Measurements from ENCODE around the gene KCNIP4. TPM values are rescaled to one million over a fixed set of nuclear protein-coding genes. Genes with fewer than 3 reads are reported as not detected.

The KCNIP4 gene
- polyA plus RNA-seq, 1 donor (not counting 4 experiments of a cell fraction or from before 2014, with no cell fraction given), result 0.07 TPM

DNA sequence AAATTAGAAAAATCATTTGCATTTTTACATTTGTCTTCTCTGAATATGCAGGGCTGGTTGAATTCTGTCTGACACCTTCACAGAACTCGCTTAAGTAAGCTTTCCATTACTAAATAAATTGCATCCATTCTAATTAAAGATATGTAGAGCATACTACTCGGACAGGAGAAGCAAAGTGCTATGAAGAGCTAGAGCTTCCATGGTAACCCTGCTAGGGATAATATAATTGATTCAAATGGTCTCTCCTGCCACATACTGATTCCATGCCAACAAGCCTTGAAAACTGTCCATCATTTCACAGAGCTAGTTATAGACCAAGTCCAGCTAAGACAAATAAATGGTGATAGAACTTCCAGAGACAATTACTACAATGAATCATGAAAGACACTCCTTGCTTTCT, 571.5 kb downstream of the KCNIP4 start:
- H3K9me3 ChIP-seq (ENCODE audit: control insufficient read depth, low read depth, low read length), result no peaks in the 10 kb centered on the region
- H3K4me1 ChIP-seq (ENCODE audit: control insufficient read depth, extremely low read depth, insufficient read depth, low read length), result no peaks in the 10 kb centered on the region
- no peak for FAIRE-seq
- H3K4me3 ChIP-seq (ENCODE audit: control insufficient read depth in 2 of 3, extremely low read depth in 1 of 3, insufficient read depth in 2 of 3, low read depth in 1 of 3, low read length in 3 of 3), result no peak overlapping the region
- dilution Hi-C loops (cut with MboI; ENCODE audit: extremely low pct_ligation_motif_present, low sequenced_read_pairs), result no loop called here
- TF ChIP-seq, protein P1, sequence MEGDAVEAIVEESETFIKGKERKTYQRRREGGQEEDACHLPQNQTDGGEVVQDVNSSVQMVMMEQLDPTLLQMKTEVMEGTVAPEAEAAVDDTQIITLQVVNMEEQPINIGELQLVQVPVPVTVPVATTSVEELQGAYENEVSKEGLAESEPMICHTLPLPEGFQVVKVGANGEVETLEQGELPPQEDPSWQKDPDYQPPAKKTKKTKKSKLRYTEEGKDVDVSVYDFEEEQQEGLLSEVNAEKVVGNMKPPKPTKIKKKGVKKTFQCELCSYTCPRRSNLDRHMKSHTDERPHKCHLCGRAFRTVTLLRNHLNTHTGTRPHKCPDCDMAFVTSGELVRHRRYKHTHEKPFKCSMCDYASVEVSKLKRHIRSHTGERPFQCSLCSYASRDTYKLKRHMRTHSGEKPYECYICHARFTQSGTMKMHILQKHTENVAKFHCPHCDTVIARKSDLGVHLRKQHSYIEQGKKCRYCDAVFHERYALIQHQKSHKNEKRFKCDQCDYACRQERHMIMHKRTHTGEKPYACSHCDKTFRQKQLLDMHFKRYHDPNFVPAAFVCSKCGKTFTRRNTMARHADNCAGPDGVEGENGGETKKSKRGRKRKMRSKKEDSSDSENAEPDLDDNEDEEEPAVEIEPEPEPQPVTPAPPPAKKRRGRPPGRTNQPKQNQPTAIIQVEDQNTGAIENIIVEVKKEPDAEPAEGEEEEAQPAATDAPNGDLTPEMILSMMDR (optimal IDR thresholded peaks at IDR 0.05 in 1 of 3, IDR thresholded peaks at IDR 0.05 in 1 of 3, conservative IDR thresholded peaks at IDR 0.05 in 1 of 3; ENCODE audit: extremely low read depth in 1 of 3, insufficient read depth in 2 of 3, low read length in 3 of 3), result no peak
- TF ChIP-seq EZH2 (IDR thresholded peaks at IDR 0.05; ENCODE audit: low read length), result no peak
- no peak overlapping the region for H2AFZ ChIP-seq (ENCODE audit: control insufficient read depth, low read length)
- no peak overlapping the region for H3K27ac ChIP-seq (ENCODE audit: control insufficient read depth, insufficient read depth, low read length)
- H3K36me3 ChIP-seq (ENCODE audit: control insufficient read depth in 2 of 2, extremely low read depth in 1 of 2, insufficient read depth in 2 of 2, low read length in 2 of 2), result no peaks in the 10 kb centered on the region
- no peak overlapping the region for H3K4me2 ChIP-seq (ENCODE audit: control insufficient read depth, extremely low read depth, insufficient read depth, low read depth, low read length)
- no peaks in the 10 kb centered on the region for H3K9me1 ChIP-seq (ENCODE audit: control insufficient read depth, extremely low read depth, insufficient read depth, low read length)
- no peak overlapping the region for H3K9ac ChIP-seq (ENCODE audit: control insufficient read depth, extremely low read depth, insufficient read depth, low read length)
- no peak for DNase-seq (ENCODE audit: low read depth, low spot score)
- no peaks in the 10 kb centered on the region for H3K79me2 ChIP-seq (ENCODE audit: control insufficient read depth, insufficient read depth, low read length)
- H4K20me1 ChIP-seq (ENCODE audit: control insufficient read depth, extremely low read depth, insufficient read depth, low read length), result no peaks in the 10 kb centered on the region
- H3K27me3 ChIP-seq (ENCODE audit: control insufficient read depth, extremely low read depth, insufficient read depth, low read length), result no peaks in the 10 kb centered on the region

DNA sequence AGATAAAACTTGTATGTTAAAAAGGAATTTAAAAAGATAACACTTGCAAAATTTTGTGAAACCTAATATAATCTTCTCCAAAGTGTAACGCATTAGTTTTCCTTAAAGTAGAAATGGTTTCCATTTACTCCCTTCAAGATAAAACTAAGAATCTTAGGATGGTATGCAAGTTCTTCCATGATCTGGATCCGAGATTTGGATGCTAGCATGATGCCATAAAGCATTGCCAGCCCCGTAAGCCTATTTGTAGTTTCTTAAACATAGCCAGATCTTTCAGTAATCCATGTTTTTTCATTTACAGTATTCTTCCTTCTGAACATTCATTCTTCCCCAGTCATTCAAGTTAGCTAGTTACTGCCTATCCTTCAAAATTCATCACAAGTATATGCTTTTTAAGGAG, 572.4 kb downstream of the KCNIP4 start:
- FAIRE-seq, result no peak
- Histone ChIP-seq H3K4me3 (ENCODE audit: control insufficient read depth in 2 of 3, extremely low read depth in 1 of 3, insufficient read depth in 2 of 3, low read depth in 1 of 3, low read length in 3 of 3) (no peak overlapping the region), H3K4me2 (ENCODE audit: control insufficient read depth, extremely low read depth, insufficient read depth, low read depth, low read length) (no peak overlapping the region), H3K79me2 (ENCODE audit: control insufficient read depth, insufficient read depth, low read length) (no peaks in the 10 kb centered on the region), H3K27ac (ENCODE audit: control insufficient read depth, insufficient read depth, low read length) (no peak overlapping the region), H3K9ac (ENCODE audit: control insufficient read depth, extremely low read depth, insufficient read depth, low read length) (no peak overlapping the region), H3K9me3 (ENCODE audit: control insufficient read depth, low read depth, low read length) (no peaks in the 10 kb centered on the region), H3K9me1 (ENCODE audit: control insufficient read depth, extremely low read depth, insufficient read depth, low read length) (no peaks in the 10 kb centered on the region), H3K4me1 (ENCODE audit: control insufficient read depth, extremely low read depth, insufficient read depth, low read length) (no peaks in the 10 kb centered on the region), H4K20me1 (ENCODE audit: control insufficient read depth, extremely low read depth, insufficient read depth, low read length) (no peaks in the 10 kb centered on the region), H3K36me3 (ENCODE audit: control insufficient read depth in 2 of 2, extremely low read depth in 1 of 2, insufficient read depth in 2 of 2, low read length in 2 of 2) (no peaks in the 10 kb centered on the region), H2AFZ (ENCODE audit: control insufficient read depth, low read length) (no peak overlapping the region), H3K27me3 (ENCODE audit: control insufficient read depth, extremely low read depth, insufficient read depth, low read length) (no peaks in the 10 kb centered on the region)
- dilution Hi-C loops (cut with MboI; ENCODE audit: extremely low pct_ligation_motif_present, low sequenced_read_pairs), result no loop called here
- DNase-seq (ENCODE audit: low read depth, low spot score), result no peak
- TF ChIP-seq EZH2 (IDR thresholded peaks at IDR 0.05; ENCODE audit: low read length), result no peak
- TF ChIP-seq, protein P1 (optimal IDR thresholded peaks at IDR 0.05 in 1 of 3, IDR thresholded peaks at IDR 0.05 in 1 of 3, conservative IDR thresholded peaks at IDR 0.05 in 1 of 3; ENCODE audit: extremely low read depth in 1 of 3, insufficient read depth in 2 of 3, low read length in 3 of 3), result no peak

Data from keratinocyte (primary cell).